ENCODE results near the gene CD274. TPM values are rescaled to one million over a fixed set of nuclear protein-coding genes. Genes with fewer than 3 reads are reported as not detected.

Gene CD274
- total and polyA plus RNA-seq, 11 donors: 3.5 to 54.4 (median 15.7) TPM

DNA sequence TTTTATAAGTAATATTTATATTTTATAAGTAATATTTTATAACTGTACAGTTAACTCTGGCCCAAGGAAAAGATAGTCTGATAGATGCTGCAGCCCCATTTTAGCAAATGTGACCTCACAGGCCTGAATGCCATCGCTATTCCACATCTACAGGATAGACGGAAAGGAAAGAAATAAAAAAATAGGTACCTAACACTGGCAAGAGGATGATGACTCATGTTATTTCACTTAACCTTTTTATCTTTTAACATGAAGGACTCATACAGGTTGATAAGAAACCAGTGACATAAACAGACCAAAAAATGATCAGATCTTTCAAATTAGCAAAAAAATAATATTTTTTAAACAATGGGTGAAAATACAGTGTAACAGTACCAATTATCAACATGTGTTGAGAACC, 2.7 kb downstream of the CD274 start:
- Histone ChIP-seq H3K27me3 (no peaks in the 10 kb centered on the region), H3K4me3 (peak overlapping the region in 1 of 12 donors; percentile 62), H3K4me1 (peaks cover 0 to 88% (median 21%) of the 10 kb centered on the region in 12 donors), H3K9me3 (no peaks in the 10 kb centered on the region), H3K27ac (peak overlapping the region in 8 of 12 donors; percentile 11 to 97 (median 48)), H3K36me3 (peaks cover 0 to 16% (median 10%) of the 10 kb centered on the region in 9 donors)
- TF ChIP-seq POLR2A (IDR thresholded peaks at IDR 0.05): no peak
- TF ChIP-seq, protein P1, sequence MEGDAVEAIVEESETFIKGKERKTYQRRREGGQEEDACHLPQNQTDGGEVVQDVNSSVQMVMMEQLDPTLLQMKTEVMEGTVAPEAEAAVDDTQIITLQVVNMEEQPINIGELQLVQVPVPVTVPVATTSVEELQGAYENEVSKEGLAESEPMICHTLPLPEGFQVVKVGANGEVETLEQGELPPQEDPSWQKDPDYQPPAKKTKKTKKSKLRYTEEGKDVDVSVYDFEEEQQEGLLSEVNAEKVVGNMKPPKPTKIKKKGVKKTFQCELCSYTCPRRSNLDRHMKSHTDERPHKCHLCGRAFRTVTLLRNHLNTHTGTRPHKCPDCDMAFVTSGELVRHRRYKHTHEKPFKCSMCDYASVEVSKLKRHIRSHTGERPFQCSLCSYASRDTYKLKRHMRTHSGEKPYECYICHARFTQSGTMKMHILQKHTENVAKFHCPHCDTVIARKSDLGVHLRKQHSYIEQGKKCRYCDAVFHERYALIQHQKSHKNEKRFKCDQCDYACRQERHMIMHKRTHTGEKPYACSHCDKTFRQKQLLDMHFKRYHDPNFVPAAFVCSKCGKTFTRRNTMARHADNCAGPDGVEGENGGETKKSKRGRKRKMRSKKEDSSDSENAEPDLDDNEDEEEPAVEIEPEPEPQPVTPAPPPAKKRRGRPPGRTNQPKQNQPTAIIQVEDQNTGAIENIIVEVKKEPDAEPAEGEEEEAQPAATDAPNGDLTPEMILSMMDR (IDR thresholded peaks at IDR 0.05): no peak
- 54 to 72% (median 67%) methylated on average over 2 of the region's 2 CpGs for WGBS, 4 donors
- no peak for DNase-seq
- intact Hi-C loops (cut with DNase I): loop anchor here in 8 of 10 donors (5.0 to 10.0 kb wide), 5 partner anchors 44 to 382 kb away; partner anchors contain the start of gene ERMP1 (in 1 of the 8)
- no peak for ATAC-seq

DNA sequence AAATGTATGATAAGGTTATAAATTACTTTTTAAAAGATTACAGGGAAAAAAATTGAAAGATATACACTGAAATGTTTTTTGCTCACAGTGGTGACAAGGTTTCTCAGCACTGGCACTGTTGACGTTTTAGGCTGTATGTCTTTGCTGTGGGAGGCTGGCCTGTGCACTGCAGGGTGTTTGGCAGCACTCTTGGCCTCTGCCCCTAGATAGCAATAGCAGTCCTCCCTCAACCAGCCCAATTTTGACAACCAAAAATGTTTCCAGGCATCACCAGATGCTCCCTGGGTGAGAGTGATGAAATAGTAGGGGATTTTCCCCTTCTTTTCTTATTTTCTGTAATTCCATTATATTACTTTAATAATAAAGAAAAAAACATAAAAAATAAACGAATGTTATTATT, 3.3 kb downstream of the CD274 start:
- peaks cover 0 to 91% (median 21%) of the 10 kb centered on the region in 12 donors for H3K4me1 ChIP-seq
- no peaks in the 10 kb centered on the region for H3K27me3 ChIP-seq
- intact Hi-C loops (cut with DNase I): loop anchor here in 8 of 10 donors (5.0 to 10.0 kb wide), 5 partner anchors 44 to 381 kb away; partner anchors contain the start of gene ERMP1 (in 1 of the 8)
- peak overlapping the region in 1 of 12 donors; percentile 9 for H3K4me3 ChIP-seq
- no peaks in the 10 kb centered on the region for H3K9me3 ChIP-seq
- peak overlapping the region in 8 of 12 donors; percentile 11 to 97 (median 48) for H3K27ac ChIP-seq
- peak in 4 of 5 donors; percentile 27 to 62 (median 42) for DNase-seq
- 20 to 57% (median 38%) methylated on average over 2 of the region's 2 CpGs for WGBS, 4 donors
- TF ChIP-seq POLR2A (IDR thresholded peaks at IDR 0.05): no peak
- TF ChIP-seq, protein P1 (IDR thresholded peaks at IDR 0.05): no peak
- peaks cover 0 to 23% (median 16%) of the 10 kb centered on the region in 9 donors for H3K36me3 ChIP-seq
- peak; percentile 51 to 58 (median 53) for ATAC-seq

DNA sequence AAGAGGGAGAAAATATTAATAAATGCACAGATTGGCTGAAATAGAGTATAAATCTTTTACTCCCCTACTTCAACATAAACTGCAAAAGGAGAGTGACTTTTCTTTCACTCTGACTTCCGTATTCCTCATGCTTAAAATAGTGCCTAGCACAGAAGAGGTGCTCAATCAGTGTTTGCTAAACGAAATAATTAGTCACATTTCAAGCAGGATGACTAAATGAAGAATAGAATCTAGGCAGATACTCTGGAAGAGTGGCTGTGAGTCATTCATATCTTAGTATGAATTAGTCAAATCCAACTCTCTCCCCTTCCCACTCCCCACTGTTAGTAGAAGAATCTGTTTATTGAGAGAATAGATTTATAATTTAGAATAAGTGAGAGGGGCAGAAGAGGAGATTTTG, 4.8 kb downstream of the CD274 start:
- Histone ChIP-seq H3K4me1 (peaks cover 0 to 93% (median 14%) of the 10 kb centered on the region in 12 donors), H3K9me3 (no peaks in the 10 kb centered on the region), H3K27ac (peak overlapping the region in 9 of 12 donors; percentile 7 to 97 (median 45)), H3K27me3 (no peaks in the 10 kb centered on the region), H3K36me3 (peaks cover 0 to 38% (median 25%) of the 10 kb centered on the region in 9 donors), H3K4me3 (no peak overlapping the region)
- DNase-seq: no peak
- 46 to 48% (median 47%) methylated on average over 2 of the region's 2 CpGs for WGBS, 4 donors
- no peak for TF ChIP-seq POLR2A (IDR thresholded peaks at IDR 0.05)
- TF ChIP-seq, protein P1 (IDR thresholded peaks at IDR 0.05): no peak
- ATAC-seq: peak in 1 of 4 donors; percentile 23
- intact Hi-C loops (cut with DNase I): loop anchor here in 3 of 10 donors (5.0 to 10.0 kb wide), 2 partner anchors 47 to 380 kb away; partner anchors contain the start of gene ERMP1 (in 1 of the 3)

DNA sequence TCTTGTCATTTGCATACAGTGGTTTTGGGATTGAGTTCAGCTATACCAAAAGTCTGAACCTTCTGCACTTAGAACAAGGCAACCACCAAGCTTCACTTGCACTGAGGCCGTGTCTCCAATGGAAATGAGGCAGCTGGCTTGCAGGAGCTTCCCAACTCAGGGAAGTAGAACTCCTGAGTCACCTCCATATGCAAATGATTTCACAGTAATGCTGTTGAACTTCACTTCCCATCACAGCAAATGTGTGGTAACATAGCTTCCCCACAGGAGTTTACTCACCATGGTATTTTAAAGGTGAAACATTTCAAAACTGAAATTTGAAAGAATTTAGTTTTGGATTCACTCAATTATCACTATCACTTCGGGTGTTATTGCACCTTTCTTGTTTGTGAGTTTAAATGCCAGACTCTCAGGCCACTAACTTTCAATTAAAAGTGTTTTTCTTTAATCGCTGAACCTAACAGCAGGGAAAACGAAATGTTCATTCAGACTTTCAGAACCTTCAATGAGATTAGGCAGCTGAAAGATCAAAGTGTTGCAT, 9.0 kb downstream of the CD274 start:
- ATAC-seq: peak in 1 of 4 donors; percentile 48
- 87 to 89% (median 88%) methylated on average over 4 of the region's 4 CpGs for WGBS, 4 donors
- Histone ChIP-seq H3K9me3 (no peaks in the 10 kb centered on the region), H3K36me3 (peaks cover 0 to 69% (median 43%) of the 10 kb centered on the region in 9 donors), H3K27me3 (no peaks in the 10 kb centered on the region), H3K4me1 (peaks cover 0 to 58% (median 0%) of the 10 kb centered on the region in 12 donors), H3K27ac (peak overlapping the region in 1 of 12 donors; percentile 50), H3K4me3 (no peak overlapping the region)
- intact Hi-C loops (cut with DNase I): loop anchor here in 3 of 10 donors (5.0 to 10.0 kb wide), 2 partner anchors 43 to 375 kb away; partner anchors contain the start of gene ERMP1 (in 1 of the 3)
- TF ChIP-seq, protein P1 (IDR thresholded peaks at IDR 0.05): no peak
- TF ChIP-seq POLR2A (IDR thresholded peaks at IDR 0.05): no peak
- no peak for DNase-seq

All from heart left ventricle (tissue), 16 donors.